Astrocyte (in vitro differentiated cells and primary cell): ENCODE results near the gene SAMD4A.

Experiments used
- CTCF ChIP-seq: IDR thresholded peaks from 2 replicates; pipeline ENCODE4 v1.5.1; 2011; ENCODE audit warnings: low read depth, mild to moderate bottlenecking, inconsistent platforms, low read length, moderate library complexity; ENCODE audit not compliant: insufficient read depth
- EZH2 ChIP-seq: IDR thresholded peaks from 2 replicates; pipeline ENCODE4 v1.6.1; 2012; ENCODE audit warnings: mild to moderate bottlenecking, low read length, inconsistent platforms; ENCODE audit not compliant: insufficient read depth

GRCh38 chr14:54643696-54644176 lies 76.8 kb downstream of the SAMD4A start:
- TF ChIP-seq EZH2 = no peak
- no peak for TF ChIP-seq CTCF
